SU-DHL-6 (cell line): ENCODE data around the gene PLEKHM2.

Experiments
- CTCF ChIP-seq: fragments of 200-600 bp; sonication (generic); IDR thresholded peaks from one replicate; pipeline ENCODE4 v1.5.1; 2017; ENCODE audit warnings: antibody characterized with exemption, mild to moderate bottlenecking, low read length, moderate library complexity; ENCODE audit not compliant: insufficient read depth, poor library complexity, severe bottlenecking
- EZH2phosphoT487 ChIP-seq: fragments of 200-600 bp; sonication (generic), shearing (Covaris generic); conservative IDR thresholded peaks from 2 replicates; pipeline ENCODE4 v1.6.1; 2018; ENCODE audit warnings: mild to moderate bottlenecking, antibody characterized with exemption, low read length, moderate library complexity, mixed read lengths

- no peak for TF ChIP-seq CTCF
- no peak for TF ChIP-seq EZH2phosphoT487
Observed at GRCh38 chr1:15749399-15750291, 65.5 kb downstream of the PLEKHM2 start.
